GM18861 (cell line): ENCODE data around the gene SLC35F1.
"Not testable (repeated sequence)": the region's sequence is repeated elsewhere in the genome, so short reads cannot be mapped to it uniquely, and the experiment has no call there.

Experiments used
- ATAC-seq: cut with Tn5 transposase; IDR thresholded peaks from one replicate; pipeline ENCODE4 v1.9.1; 2021; ENCODE audit not compliant: unreplicated experiment

Gene SLC35F1

DNA sequence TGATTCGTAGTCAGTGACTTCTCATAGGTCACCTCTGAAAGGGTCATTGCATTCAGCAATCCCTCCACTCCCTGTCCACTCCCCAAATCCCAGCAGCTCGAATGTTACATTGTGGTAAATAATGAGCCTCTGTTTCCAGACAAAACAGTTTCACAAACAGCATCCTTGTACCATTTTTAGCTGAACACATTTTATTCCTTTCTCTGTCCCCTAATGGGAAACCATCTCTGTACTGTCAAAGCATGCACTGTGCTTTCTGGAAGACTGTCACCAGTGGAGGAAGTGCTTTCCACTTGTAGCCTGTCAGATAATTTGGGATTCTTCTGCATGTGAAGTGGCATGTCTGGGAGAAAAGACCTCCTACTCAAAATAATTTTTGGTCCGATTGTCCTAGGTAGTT lies 82.0 kb downstream of the SLC35F1 start:
- no peak for ATAC-seq

DNA sequence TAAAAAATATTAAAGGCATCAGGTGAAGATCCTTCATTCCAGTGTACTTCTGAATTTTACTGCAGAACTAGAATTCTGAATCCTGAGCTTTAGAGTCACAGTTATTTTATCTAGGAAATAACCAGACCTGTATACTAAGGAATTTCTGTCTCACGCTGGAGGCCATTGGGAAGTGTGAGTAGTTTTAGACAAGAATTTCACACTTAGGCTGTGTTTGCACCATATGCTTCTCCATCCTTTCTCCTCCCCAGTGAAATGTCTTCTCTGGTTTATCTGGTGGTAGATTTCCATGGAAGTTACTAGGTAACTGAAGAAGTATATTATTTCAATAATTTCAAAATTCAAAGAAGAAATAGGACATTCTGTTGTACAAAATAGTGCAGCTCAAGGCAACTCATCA lies 83.1 kb downstream of the SLC35F1 start:
- no peak for ATAC-seq

DNA sequence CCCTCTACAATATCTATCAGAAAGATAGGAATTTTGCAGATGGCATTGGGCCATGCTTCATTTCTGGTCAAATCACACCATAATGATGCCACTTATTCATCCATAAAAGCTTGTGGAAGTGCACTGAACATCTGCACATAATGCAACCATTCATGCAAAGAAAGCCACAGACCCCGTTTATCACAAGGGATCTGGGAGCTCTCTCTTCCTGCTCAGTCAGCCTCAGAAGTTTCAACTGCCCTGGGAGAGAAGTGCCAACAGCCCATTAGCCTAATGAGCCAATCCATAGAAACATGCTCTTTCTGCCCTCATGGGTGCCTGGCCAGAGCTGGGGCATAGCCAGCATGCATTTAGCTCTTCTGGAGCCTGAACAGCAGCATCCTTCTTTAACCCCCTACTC lies 85.8 kb downstream of the SLC35F1 start:
- ATAC-seq: no peak

DNA sequence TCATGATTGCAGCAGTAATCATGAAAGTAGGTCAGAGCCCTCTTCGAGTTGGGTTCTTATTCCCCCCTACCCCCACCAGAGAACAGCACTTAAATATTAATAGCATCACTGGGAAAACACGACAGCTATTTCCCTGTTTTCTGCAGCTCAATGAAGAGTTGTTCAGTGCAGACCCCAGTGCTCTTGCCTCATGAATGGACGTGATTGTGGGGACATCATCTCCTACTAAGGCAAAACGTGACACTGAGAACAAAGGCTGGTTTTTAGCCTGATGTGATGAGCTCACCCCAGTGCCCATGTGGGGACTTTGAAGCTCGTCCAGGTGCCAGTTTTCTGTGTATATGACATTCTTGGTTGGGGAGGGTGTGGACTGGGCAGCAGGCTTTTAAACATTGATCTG lies 105.9 kb downstream of the SLC35F1 start:
- no peak for ATAC-seq

DNA sequence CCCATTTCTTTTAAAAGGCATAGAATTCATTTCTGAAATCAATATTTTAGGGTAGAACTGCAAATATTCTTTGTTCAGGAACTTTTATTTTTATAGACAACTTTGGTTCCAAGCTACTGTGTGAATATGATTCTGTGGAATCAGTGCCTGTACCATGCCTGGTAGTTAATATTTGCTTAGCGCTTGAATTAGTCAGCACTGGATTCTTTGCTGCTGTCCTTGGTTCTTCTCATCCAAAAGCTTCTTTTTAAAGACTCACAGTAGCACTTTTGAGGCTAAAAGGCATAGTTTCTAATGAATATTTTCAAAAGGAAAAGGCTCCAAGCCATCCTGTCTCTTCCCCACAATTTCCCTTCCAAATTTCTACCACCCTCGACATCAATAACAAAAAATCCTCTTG lies 109.5 kb downstream of the SLC35F1 start:
- ATAC-seq: no peak

DNA sequence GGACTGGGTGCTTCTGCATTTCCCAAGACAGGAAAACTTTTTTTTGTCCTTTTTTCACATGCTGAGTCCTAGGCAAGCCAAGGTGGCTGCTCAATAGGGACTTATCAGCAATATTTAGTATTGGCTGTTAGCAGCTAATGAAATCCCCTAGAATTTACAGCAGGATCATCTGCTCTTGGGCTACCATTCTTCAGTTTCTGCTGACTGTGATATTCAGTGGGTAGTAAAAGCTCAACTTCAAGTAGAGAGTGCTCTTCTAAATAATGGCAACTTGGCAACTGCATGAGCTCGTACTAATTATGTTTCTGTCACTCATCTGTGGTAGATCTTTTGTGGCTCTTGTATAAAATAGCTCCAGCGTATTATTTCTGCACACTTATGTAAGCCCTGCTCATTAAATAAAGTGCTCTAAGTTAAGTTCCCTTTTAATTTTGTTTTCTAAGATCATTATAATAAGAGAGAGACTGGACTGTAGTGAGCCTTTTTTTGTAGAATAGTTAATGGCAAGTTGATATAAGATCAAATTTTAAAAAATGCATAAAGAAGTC lies 110.3 kb downstream of the SLC35F1 start:
- ATAC-seq: no peak

DNA sequence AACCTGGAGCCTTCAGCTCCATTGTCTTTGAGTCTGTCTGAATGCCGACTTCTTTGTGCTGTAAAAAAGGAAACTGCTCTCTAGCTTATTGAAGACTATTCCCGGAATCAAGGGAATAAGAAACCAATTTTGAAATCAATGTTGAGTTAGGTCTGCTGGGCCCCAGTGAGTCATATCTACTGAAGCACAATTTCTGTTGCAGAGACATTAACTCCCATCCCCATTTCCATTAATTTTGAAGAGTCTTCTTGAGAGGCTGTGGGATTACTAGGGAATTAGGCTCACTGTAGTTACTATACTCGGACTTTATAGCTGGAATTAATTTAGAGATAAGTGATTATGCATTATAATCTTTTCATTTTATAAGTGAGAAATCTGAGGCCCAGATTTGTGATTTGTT lies 116.7 kb downstream of the SLC35F1 start:
- ATAC-seq: no peak

DNA sequence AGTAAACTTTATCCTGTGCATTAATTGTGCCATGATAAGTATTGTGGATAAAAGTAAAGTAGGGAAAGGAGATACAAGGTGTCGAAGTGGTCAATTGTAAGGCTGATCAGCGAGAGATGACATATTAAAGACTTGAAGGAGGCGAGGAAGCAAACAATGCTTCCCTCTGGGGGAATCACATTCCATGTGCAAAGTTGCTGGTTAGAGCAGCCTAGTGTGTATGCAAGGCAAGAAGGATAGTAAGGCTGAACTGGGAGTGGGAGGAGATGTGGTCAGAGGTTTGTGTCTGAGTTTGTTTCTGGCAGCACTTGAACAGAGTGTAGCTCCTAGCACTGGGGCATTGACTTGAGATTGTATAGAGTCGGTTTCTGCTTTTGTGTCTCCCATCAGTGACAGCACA lies 122.9 kb downstream of the SLC35F1 start:
- no peak for ATAC-seq

DNA sequence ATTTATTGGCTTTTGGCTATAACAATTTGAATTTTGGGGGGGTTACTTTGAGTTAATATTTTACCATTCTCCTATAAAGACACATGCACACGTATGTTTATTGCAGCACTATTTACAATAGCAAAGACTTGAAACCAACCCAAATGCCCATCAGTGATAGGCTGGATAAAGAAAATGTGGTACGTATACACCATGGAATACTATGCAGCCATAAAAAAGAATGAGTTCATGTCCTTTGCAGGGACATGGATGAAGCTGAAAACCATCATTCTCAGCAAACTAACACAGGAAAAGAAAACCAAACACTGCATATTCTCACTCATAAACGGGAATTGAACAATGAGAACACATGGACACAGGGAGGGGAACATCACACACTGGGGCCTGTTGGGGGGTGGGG lies 130.4 kb downstream of the SLC35F1 start:
- ATAC-seq: not testable (repeated sequence)

DNA sequence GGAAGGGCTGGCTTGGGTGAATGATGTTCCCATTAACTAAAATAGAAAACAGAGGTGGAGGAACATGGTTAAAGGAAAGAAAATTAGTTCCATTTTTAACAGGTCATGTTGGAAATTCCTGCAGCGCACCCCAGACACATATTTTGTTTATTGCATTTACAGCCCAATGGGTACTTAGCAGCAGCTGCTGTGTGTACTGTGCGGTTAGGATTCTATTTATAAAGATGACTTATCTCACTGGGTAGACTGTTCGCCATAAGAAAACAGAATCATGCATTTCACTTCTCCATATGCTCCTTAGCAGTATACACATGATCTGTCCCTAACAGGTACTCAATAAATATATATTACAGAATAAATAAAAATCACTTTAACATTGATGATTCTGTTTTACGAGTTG lies 135.8 kb downstream of the SLC35F1 start:
- ATAC-seq: no peak

DNA sequence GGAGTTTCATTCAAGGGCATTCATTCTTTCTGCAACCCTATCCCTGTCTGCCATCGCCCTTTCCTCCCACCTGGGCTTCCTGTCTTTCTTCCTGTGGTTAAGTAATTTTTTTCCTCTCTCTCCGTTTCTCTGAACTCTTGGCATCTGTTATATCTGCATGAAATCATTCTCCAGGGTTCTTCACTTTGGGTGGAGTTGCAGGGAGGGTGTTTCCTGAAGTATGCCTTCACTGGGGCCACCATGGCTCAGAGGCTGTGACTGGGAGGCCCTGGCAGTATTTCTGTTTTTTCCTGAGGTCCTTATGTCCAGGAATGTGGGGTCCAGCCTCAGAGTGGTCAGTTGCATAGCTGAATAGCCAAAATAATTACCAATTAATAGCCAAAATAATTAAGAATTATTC lies 137.2 kb downstream of the SLC35F1 start:
- no peak for ATAC-seq

DNA sequence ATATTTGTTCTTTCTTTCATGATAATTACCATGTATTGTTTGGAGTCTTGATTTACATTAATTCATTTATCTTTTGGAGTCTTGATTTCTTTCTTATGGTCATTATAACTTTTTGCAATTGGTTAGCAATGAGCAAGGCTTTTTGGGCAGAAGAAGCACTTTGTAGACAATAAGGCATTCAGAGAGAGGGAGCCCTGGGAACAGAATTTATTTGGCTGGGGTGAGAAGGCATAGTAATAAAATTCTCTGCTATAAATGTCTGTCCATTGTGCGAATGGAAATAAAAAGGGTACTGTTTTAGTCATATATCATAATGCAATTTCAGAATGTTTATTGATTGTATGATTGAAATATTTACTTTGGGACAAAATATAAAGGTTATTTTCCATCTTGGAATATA lies 147.0 kb downstream of the SLC35F1 start:
- no peak for ATAC-seq

DNA sequence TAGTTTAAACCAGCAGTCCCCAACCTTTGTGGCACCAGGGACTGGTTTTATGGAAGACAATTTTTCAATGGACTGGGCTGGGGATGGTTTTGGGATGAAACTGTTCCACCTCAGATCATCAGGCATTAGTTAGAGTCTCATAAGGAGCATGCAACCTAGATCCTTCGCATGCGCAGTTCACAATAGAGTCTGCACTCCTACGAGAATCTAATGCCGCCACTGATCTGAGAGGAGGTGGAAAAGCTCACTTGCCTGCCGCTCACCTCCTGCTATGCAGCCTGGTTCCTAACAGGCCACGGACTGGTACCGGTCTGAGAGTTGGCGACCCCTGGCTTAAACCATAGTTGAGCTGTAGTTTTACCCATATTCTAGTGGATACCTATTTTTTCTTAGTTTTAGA lies 154.6 kb downstream of the SLC35F1 start:
- no peak for ATAC-seq

DNA sequence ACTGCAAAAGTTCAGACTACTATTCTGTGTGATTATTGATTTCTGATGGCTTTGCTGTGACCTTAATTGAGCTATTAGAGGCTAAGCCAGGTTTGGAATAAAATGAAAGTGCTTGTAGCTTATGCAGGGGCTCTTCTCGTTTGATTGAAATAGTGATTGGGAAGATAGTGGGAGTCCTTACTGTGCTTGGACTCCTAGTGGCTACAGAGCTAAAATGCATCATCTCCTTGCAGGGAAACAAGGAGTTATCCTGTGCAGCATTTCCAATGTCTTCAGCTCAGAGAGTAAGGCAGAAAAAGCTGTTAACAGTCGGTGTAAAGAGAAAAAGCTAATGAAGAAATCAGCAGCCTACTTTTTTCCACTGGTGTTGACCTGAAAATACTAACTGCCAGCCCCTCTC lies 173.5 kb downstream of the SLC35F1 start:
- ATAC-seq: no peak

DNA sequence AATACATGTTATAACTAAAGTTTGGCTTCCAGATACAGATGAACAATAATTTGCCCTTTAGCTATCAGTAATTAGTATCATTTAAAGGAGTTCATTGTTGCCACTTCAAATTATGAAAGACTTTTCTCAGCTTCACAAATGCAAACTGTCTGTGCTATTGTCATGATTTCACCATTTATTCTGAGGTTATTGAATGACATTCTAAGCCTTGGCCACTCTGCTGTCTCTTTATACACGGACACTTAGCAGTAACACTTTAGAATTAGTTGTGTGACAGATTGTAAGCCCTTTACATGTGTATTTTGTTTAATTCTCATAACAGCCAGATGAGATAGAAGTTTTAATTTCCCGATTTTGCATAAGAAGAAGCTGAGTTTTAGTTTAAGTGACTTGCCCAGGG lies 176.6 kb downstream of the SLC35F1 start:
- no peak for ATAC-seq

DNA sequence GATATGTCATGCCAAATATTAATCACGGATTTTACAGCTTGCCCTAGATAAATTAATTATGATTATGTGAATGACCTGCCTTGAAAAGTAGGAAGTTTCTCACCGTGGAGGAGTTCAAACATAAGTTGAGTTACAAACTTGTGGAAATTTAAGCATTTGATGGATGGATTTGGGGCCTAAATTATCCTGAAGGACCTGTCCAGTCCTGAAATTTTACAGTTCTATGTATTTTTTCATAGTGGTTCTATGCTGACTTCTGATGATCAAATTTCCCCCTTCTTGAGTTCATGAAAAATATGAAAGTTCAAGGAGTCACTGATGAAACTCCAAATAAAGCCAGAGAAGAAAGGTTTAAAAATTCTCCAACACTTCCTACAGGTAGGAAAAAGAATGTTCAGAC lies 178.6 kb downstream of the SLC35F1 start:
- ATAC-seq: no peak

DNA sequence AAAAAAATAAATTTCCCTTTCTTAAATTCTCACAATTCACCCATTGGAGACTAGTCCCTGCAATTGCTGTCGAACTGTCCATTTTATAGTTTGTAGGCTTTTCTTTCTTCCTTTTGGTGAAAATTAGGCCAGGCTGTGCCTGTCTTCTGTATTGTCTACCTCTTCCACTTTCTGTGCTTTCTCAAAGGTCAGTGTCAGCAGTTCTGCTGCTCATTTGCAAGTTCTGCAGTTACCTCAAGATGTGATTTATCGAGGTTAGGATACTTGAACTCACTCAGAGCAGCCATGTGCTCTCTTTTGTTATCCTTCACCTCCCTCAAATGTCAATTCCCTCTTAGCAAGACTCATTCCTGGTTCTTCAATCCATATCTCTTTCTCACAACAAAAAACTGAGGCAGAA lies 179.1 kb downstream of the SLC35F1 start:
- no peak for ATAC-seq

DNA sequence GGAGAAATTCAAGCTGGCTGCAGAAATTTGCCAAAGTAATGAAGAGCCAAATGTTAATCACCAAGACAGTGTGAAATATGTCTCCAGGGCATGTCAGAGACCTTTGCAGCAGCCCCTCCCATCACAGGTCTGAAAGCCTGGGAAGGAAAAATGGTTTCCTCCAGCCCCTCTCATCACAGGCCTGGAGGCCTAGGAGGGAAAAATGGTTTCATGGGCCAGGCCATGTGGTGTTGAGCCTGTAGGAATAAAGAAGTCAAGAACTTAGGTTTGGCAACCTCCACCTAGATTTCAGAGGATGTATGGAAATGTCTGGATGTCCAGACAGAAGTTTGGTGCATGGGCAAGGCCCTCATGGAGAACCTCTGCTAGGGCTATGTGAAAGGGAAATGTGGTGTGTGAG lies 185.0 kb downstream of the SLC35F1 start:
- ATAC-seq: no peak

DNA sequence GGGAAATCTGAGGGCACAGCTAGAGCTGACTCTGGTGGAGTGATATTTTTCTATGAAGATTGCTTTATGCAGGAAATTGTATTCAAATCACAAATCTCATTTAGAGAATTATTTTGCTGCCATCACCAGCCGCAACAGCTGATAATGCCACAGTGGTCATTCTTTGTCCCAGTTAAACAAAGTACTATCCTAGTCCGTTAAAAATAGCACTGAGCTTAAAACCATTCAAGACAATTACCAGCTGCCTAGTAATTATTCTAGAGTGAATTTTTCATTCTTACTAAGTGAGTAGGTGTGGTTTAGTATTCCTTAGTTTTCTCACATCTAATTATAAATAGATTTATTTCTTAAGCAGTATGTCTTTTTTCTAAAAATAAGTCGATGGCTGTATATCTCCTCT lies 190.5 kb downstream of the SLC35F1 start:
- ATAC-seq: no peak

DNA sequence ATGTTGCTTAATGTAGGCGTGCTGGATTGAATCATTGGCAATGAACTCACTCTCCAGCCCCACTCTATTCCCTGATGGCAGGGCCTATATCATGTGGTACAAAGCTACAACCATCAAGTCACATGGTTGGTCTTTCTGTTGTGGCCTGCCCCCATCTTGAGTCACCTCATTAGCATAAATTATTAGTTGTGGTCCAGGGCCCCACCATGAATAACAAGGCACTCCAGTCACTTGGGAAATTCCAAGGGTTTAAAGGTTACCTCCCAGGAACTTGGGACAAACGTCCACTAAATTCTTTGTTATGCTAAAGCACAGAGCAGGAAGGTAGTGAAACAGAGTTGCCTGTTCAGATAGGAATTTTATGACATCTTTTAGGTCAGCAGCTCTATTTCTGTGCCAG lies 193.7 kb downstream of the SLC35F1 start:
- no peak for ATAC-seq

DNA sequence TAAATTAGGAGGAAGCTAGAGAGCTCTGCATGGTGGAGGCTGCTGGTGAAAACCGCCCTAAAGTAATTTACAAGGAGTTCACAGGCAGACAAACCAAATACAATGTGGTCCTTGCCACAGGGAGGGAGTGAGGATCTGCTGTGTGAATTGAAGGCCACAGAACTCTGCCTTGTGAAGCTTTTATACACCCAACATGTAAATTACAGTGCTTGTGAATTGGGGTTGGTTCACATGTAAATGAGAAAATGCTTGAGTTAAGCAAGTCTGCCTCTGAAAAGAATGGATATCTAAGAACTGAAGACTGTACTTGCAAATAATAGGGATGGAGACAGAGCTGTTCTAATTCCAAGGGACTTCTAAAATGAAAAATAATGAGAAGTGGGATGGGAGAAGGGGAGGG lies 194.2 kb downstream of the SLC35F1 start:
- ATAC-seq: no peak

DNA sequence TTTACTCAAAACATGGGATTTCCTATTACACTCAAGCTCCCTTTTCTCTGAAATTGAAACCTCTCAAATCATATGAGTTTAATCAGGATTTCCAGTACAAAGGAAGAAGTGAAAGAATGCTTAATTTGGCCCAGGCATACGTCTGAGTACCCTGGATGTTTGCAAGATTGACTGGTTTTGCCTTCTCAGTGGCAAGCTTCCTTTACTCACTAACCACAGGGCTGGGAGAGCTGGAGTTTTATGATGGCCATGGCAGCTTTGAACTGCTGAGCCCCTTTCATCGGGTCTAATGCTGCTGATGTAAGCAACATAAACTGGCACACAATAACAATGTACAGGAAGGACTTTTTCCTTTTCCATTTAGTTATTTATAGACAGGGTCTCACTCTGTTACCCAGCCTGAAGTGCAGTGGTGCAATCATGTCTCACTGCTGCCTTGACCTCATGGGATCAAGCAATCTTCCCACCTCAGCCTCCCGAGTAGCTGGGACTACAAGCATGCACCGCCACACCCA lies 194.8 kb downstream of the SLC35F1 start:
- no peak for ATAC-seq

DNA sequence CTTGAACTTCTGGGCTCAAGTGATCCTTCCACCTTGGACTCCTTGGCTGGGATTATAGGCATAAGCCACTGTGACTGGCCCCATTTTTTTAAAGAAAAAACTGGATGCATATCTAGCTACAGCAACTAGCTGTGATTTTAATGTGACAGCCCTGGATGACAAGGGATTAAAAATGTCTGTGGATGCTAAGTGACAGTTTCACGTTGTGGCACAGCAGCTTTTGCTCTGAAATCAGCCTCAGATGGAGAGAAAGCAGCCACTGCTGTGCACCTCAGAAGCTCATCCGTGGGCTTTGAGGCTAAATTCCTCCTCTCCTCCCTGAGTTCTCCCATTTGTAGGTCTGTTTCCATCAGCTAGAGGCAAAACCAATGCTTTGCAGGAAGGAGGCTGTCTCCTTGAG lies 195.3 kb downstream of the SLC35F1 start:
- no peak for ATAC-seq
